NCI-H1105 (cell line): ENCODE measurements around the gene PLTP.
"Not testable (repeated sequence)": the region's sequence is repeated elsewhere in the genome, so short reads cannot be mapped to it uniquely, and the experiment has no call there.

Experiments
- DNase-seq: peaks from one replicate; lab custom pipeline; 2025; lab: John Stamatoyannopoulos, UW

Gene PLTP

DNA sequence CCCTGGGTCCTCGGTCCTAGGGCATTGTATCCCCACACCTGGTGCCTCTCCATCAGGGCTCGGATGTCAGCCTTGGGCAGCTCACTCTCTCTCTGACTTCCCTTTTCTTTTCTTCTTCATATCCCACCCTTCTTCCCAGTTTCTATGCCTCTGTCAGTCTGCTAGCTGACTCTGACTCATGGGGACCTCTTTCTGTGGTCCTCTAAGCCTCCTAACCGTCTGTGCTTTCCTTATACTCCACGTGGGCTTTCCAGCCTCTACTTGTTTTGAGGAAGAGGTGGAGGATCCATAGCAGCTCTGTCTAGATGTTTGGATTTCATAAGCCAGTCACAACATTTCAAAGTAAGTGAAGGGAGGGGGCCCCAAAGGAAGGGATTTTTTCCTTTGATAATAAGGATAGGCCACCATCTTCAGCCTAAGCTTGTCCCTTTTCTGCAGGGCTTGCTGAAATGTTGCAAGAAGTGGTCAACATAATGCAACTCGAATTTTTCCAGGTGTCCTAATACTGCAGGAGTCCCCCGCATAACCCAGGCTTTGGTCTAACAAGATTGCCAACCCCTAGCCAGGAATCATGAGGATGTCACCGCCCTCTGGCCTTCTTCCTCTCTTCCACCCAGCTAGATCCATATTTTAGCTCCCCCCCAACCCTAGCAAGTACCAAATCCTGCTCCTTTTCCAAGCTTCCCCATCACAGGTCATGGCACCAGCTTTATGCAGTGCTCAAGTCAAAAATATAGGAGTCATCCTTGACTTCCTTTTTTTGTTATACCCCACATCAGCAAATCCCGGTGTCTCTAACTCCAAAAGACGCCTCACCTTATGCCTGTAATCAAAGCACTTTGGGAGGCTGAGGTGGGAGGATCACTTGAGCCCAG is 8.7 kb upstream of the PLTP start:
- DNase-seq: no peak

DNA sequence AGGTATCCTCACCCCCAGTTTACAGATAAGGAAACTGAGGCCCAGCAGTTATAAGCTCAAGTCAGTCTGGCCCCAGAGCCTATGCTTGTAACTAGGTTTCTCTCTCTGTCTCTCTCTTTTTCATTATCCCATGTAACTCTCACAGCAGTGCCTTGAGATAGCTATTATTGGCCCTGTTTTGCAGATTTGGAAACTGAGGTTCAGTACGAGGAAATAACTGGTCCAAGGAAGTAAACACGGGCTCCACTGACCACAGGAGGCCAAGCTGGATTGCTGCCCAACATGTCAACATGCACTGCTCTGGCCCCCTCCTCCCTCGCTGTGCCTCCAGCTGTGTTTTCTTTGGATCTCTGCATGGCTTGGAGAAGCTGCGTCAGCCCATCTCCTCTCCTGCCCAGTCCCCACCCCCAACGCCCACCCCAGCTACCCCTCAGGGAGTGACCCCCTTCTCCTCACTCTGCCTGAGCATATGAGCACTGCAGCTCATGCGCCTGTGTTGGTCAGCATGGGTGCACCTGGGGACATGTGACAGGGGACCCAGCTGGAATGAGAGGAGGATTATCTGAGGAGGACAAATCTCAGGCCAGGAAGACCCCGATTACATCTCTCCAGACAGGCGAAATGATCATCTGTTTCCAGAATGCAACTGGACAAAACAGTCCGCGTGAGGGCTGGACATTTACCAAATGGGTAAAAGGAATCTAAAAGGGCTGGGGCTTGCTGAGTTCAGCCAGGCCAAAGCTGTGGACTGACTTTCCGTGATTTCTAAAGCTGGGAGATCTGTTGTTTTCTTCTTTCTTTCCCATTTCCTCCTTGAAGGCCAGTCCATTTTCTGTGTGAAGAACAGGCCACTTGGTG is 7.8 kb upstream of the PLTP start:
- DNase-seq: no peak

DNA sequence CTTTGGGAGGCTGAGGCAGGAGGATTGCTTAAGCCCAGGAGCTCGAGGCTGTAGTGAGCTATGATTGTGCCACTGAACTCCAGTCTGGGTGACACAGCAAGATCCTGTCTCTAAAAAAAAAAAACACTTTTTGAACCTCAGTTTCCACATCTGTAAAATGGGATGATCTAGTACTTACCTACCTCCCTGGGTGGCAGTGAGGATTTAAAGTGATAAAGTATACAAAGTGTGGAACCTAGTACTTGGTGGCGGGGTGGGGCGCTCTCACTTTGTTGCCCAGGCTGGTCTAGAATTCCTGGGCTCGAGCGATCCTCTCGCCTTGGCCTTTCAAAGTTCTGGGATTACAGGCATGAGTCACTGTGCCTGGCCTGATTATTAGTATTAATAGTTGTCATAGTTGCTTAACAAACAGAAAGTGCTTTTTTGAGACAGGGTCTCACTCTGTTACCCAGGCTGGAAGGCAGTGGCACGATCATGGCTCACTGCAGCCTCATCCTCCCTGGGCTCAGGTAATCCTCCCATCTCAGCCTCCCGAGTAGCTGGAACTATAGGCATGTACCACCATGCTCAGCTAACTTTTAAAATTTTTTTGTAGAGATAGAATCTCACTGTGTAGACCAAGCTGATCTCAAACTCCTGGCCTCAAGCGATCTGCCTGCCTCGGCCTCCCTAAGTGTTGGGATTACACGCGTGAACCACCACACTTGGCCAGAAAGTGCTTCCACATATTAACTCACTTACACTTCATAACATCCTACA is 7.0 kb upstream of the PLTP start:
- no peak for DNase-seq

DNA sequence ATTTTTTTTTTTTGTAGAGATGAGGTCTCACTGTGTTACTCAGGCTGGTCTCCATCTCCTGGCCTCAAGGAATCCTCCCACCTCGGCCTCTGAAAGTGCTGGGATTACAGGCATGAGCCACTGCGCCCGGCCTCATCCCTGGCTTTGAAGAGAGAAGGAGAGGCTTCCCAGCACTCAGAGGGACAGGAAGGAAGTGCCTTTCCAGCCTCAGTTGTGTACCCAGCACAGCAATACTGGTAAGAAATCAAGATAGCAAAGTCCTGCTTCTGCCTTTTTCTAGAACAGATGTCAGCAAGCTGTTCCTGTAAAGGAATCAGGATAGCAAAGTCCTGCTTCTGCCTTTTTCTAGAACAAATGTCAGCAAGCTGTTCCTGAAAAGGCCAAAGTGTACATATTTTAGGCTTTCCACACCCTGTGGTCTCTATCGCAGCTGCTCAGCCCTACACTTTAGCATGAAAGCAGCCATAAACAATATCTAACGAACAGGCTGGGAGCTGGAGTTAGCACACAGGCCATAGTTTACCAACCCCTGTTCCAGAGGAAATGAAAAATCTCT is 6.3 kb upstream of the PLTP start:
- DNase-seq: no peak

DNA sequence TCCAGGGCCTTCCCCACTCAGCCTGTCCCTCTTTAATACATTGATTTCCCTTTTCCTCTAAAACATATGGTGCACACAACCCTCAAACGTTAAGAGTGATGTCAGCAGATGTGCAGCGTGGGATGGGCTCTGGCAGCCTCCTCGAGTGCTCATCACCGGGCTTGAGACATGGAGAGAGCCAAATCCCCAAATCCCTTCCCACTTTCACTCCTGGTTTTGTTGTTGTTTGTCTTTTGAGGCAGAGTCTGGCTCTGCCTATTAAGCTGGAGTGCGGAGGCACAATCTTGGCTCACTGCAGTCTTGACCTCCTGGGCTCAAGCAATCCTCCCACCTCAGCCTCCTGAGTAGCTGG is 5.8 kb upstream of the PLTP start:
- no peak for DNase-seq

DNA sequence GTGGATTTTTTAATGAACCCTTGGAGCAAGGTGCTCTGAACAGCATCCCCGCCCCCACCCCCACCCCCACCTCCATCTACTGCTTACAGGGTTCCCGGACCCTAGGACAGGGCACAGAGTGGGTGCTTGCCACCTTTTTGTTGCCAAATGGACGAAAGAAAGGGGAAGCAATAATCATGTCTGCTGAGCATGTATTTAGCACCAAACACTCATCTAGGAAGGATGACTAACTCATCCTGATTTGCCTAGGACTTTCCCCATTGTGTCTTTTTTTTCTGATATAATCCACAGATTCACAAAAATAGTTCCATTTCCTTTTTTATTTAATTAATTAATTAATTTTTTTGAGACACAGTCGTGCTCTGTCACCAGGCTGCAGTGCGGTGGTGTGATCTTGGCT is 1.2 kb upstream of the PLTP start:
- no peak for DNase-seq

DNA sequence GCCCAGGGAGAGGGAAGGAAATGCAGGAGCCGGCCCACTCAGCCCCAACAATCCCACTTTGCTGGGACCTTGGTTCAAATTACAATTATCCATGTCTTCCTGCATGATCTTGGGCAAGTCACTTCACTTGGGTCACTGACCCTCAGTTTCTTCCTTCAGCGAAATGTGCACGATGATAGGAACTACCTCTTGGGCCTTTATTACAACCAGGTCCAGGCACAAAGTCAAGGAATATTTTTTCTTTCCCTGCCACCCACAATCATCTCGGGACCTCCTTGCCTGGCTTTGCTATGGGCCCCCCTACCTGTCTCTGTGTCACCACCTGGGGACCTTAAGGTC is 358 bp upstream of the PLTP start:
- no peak for DNase-seq

DNA sequence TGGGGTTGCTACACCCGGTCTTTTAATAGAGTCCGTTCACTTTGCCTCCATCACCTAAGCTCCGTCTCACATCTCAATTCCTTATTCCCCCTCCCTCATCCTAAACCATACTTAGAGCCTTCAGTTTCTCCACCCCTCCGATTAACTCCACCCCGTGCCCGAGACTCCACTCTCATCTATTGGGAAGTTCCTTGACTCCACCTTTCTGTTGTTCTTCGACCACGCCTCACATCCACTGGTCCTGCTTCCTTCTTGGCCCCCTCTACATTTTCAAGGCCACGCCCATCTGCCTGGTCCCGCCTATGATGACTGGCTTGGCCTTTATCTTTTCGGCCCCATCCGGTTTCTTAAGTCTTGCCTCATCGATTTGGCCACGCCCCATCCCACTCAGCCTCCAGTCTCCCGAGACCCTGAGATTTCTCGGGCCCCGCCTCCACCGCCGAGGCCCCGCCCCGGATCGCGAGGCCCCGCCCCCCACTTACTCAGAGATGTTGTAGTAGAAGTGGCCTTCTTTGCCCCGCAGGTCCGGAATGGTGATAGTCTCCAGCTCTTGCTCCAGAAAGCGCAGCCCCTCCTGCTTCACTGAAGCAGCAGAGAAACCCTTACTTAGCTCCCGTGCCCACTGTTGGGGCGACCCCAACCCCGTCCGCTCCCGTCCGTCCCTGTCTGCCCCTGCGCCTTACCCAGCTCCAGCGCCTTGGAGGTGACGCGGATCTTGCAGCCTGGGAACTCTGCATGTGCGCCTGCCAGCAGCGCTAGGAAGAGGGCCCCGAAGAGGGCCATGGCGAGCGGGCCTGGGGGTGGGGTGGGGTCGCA is 1.1 kb downstream of the PLTP start:
- DNase-seq: peak; percentile 34

DNA sequence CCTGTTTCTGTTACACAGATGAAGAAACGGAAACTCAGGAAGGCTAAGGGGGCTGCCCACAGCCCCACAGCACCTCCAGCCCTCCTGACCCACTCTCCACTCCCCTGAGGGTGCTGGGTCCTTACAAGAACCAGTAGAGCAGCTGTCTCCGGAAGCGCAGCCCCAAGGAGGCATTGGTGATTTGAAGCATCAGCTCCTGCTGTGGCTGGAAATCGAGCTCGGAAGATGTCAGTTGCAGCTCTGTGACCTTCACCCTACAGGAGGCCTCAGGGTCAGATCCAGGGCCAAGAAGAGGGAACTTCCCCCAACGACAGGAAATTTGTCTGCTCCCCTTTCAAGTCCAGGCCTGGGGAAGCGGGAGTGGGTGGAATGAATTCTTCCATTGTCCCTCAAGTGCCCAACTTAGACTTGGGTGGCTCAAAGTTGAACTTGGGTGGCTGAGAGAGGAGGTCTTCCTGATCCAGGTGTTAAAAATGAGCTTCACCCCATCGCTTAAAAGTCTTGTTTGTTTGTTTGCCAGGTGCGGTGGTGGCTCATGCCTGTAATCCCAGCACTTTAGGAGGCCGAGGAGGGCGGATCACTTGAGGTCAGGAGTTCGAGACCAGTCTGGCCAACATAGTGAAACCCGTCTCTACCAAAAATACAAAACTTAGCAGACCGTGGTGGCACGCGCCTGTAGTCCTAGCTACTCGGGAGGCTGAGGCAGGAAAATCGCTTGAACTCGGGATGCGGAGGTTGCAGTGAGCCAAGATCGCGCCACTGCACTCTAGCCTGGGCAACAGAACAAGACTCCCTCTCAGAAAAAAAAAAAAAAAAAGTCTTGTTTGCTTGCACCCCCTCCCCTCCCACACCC is 1.9 kb downstream of the PLTP start:
- no peak for DNase-seq

DNA sequence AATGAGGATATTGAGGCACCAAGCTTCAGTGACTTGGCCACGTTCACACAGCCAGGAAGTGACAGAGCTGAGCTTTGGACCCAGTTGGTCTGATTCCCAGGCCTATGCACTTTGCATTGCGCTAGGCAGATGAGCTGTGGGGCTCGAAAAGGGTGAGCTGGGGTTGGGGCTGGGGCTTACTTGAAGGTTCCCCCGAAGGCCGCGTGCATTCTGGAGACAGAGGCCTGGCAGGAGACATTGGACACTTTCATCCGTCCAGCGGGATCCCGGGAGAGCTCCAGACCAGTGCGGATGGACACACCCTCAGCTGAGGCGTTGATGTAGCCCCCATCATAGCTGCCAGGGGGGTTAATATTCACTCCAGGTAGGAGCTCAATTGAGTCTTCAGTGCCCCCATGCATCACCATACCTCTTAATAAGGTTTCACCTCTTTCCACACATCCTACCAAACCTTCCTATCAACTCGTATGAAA is 2.6 kb downstream of the PLTP start:
- no peak for DNase-seq

DNA sequence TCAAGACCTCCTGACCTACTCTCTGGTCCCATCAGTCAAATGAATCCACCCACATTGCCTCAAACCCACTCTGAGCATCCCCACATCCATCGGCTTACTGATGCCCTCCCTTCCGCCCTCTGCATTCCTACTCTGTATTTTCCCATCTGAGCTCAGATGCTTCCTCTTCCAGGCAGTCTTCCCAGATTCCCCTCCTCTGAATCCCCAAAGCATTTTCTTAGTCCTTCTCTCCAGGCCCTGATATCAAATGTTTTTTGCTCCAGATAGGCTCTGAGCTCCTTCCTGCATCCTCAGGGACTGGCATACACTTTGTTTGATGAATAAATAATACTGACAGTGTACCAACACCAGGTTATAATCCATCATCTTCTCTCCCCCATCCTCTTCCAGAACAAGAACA is 3.9 kb downstream of the PLTP start:
- DNase-seq: no peak

DNA sequence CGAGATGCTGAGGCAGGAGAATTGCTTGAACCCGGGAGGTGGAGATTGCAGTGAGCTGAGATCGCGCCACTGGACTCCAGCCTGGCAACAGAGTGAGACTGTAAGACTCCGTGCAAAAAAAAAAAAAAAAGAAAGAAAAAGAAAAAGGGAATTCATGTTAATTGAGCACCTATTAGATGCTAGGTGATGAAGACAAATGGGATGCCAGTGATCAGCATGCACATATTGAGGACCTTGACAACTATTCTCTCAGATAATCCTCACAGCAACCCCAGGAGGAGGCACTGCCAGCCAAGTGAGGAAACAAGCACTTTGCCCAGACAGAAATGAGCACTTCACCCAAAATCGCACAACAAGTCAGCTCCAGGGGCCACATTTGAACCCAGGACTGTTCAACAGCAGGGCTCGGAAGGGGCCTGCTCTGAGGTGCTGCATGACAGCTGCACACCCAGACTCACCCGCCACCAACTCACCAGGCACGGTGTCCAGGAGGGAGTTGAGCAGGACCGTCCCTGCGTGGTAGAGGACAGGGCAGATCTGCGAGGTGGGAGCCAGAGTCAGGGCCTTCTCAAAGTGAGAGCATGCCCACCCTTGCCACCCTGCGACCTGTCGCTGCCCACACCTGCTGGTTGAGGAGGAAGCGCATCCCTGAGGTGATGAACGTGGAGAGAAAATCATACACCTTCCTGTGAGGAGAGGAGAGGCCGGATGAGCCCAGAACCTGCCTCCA is 4.6 kb downstream of the PLTP start:
- DNase-seq: no peak

DNA sequence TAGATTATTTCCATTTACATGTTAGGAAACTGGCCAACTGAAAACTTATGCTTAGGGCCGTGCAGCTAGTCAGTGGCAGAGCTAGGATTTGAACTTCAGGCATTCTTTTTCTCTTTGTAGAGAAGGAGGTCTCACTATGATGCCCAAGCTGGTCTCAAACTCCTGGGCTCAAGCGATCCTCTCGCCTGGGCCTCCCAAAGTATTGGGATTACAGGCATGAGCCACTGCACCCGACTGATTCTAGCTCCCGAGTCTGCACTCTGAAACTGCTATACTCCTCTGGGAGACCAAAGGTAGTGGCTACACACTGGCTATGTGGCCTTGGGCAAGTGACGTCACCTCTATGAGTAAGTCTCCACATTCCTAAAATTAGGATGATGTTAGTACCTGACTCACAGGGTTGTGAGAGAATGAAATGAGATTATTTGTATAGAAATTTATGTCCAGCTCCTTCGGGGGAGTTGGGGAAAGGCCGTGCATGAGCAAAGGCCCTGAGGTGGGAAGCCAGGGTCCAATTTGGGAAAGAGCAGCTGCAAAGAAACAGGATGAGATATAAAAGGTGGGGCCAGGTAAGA is 6.4 kb downstream of the PLTP start:
- no peak for DNase-seq

DNA sequence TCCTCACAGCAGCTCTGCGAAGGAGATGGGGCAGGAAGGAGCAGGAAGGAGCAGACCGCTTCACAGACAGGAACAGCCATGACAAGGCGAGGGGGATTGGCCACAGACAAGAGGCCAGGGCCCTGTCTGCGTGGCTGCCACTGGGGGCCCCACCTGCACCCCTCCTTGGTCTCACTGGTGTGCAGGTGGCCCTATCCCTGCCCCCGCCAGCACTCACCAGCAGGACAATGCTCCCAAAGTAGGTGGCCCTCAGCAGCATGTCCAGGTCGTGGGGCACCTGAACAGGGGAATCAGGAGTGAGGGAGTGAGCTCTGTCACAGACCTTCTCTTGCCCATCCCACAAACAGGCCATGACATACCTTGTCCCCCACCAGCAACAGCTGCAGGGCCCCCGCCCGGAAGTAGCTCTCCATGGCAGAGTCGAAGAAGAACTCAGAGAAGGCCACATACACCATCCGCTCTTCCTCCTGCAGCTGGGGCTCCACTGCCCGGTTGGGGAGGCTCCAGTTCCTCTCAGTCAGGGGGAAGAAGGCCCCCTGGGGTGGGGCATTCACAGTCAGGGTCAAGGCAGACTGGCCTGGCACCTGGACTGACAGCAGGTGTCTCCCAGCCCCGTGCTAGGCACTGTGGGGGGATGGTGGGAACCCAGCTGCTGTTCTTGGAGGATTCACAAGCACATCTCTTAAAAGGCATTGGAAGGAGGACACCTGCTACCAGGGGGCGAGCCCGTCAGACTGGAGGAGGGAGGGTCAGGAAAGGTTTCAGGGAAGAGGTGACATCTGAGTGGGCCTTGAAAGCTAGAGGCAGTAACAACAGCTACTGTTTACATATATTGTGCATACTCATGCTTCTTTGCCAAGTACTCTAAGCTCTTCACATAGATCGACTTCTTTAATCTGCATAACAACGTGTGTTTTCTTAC is 7.1 kb downstream of the PLTP start:
- DNase-seq: no peak

DNA sequence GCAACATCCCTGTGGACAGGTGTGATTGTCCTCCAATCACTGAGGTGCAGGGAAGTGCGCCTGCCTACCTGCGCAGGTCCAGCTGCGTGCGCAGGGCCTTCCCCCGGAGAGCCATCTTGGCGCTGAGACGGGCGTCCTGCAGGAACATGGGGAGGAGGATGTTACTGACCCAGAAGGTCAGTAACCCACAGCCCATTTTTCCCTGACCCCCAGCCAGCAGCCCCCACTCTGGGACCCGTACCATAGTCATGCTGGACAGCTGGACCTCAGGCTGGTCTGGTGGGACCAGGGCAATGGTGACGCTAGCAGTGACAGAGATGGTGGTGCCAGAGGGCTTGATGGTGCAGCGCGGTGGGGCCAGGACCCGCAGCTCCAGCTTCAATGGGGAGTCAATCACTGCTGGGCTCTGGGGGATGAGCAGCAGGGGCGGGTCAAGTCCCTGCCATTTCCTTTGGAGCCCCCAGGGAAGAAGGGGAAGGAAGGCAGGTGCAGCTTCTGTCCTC is 9.7 kb downstream of the PLTP start:
- DNase-seq: peak; percentile 8

DNA sequence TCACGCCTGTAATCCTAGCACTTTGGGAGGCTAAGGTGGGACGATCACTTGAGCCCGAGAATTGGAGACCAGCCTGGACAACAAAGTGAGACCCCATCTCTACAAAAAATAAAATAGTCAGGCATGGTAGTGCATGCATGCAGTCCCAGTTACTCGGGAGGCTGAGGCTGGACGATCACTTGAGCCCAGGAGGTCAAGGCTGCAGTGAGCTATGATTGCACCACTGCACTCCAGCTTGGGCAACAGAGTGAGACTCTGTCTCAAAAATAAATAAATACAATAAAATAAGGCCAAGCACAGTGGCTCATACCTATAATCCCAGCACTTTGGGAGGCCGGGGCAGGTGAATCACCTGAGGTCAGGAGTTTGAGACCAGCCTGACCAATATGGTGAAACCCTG is 10.6 kb downstream of the PLTP start:
- not testable (repeated sequence) for DNase-seq

DNA sequence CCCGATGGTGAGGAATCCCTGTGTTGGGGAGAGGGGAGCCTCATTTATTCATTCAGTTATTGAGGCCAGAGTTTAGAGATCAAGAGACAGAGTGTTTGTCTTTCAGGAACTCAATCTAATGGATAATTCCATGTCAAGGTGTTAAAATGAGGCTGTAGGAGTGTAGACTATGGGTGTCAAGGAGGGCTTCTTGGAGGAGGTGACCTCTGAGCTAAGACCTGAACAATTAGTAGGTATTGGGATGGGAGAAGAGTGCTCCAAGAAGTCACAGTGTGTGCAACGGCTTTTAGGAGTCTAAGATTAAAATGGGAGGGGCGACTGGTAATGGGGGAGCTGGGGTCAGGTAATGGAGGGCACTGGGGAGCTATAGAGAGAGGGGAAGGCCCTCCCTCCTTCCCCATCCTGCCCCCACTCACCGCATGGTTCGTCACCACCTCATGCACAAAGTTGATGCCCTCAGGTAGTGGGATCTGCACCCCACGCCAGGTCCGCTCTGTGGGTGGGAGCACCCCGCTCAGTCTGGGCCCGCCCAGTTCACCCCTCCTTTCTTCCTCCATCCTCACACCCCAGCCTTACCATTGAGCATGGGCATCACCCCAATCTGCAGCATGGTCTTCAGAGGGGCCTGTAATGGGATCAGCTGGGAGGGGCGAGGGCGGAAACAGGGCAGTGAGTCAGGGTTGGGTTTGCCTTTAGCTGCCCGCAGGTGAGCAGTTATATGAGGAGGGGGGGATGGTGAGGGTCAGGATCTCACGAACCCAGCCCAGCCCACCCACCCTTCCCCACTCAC is 12.7 kb downstream of the PLTP start:
- DNase-seq: no peak
